ENCODE data around the gene PCSK5.

DNA sequence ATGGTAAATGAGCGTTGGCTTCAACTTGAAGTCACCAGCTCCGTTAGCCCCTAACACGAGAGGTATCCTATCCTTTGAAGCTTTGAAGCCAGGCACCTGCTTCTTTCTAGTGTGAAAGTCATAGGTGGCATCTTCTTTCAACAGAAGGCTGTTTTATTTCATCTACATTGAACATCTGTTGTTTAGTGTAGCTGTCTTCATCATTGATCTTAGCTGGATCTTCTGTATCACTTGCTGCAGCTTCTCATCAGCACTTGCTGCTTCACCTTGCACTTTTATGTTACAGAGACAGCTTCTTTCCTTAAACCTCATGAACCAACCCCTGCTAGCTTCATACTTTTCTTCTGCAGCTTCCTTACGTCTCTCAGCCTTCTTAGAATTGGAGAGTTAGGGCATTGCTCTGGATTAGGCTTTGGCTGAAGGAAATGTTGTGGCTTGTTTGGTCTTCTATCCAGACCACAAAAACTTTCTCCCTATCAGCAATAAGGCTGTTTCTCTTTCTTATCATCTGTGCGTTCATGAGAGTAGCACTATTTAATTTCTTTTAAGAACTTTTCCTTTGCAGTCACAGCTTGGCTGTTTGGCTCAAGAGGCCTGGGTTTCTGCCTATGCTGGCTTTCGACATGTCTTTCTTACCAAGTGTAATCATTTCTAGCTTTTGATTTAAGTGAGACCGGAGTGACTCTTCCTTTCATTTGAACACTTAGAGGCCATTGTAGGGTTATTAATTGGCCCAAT, 47.2 kb downstream of the PCSK5 start:
- TF ChIP-seq, protein P1, sequence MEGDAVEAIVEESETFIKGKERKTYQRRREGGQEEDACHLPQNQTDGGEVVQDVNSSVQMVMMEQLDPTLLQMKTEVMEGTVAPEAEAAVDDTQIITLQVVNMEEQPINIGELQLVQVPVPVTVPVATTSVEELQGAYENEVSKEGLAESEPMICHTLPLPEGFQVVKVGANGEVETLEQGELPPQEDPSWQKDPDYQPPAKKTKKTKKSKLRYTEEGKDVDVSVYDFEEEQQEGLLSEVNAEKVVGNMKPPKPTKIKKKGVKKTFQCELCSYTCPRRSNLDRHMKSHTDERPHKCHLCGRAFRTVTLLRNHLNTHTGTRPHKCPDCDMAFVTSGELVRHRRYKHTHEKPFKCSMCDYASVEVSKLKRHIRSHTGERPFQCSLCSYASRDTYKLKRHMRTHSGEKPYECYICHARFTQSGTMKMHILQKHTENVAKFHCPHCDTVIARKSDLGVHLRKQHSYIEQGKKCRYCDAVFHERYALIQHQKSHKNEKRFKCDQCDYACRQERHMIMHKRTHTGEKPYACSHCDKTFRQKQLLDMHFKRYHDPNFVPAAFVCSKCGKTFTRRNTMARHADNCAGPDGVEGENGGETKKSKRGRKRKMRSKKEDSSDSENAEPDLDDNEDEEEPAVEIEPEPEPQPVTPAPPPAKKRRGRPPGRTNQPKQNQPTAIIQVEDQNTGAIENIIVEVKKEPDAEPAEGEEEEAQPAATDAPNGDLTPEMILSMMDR (IDR thresholded peaks at IDR 0.05; ENCODE audit: extremely low read depth in 1 of 2, insufficient read depth in 1 of 2, low read depth in 1 of 2, low read length in 2 of 2) = no peak
- TF ChIP-seq FOS (IDR thresholded peaks at IDR 0.05; ENCODE audit: borderline replicate concordance, insufficient read depth, low read length) = no peak
- no peak for TF ChIP-seq POLR2AphosphoS5 (IDR thresholded peaks at IDR 0.05; ENCODE audit: insufficient read depth, low read depth, low read length)
- TF ChIP-seq EZH2 (IDR thresholded peaks at IDR 0.05; ENCODE audit: borderline replicate concordance, low read depth, low read length, severe bottlenecking) = no peak
- no peak for TF ChIP-seq POLR2A (IDR thresholded peaks at IDR 0.05; ENCODE audit: low read depth, low read length)
- TF ChIP-seq, protein P2, sequence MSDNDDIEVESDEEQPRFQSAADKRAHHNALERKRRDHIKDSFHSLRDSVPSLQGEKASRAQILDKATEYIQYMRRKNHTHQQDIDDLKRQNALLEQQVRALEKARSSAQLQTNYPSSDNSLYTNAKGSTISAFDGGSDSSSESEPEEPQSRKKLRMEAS (IDR thresholded peaks at IDR 0.05; ENCODE audit: insufficient read depth, insufficient read length) = no peak
- no peak for TF ChIP-seq GATA2 (IDR thresholded peaks at IDR 0.05; ENCODE audit: insufficient read depth, insufficient read length, low read depth, low read length)
- no peak for TF ChIP-seq MYC (IDR thresholded peaks at IDR 0.05; ENCODE audit: low read depth, low read length)
- TF ChIP-seq JUN (IDR thresholded peaks at IDR 0.05; ENCODE audit: borderline replicate concordance, insufficient read depth, insufficient read length, low read depth) = no peak
